ENCODE results near the gene CBR3.

GRCh38 chr21:36165356-36165755 is 30.5 kb downstream of the CBR3 start:
- TF ChIP-seq CTCF (conservative IDR thresholded peaks at IDR 0.05 in 1 of 2, IDR thresholded peaks at IDR 0.05 in 1 of 2; ENCODE audit: extremely low read depth in 1 of 2, insufficient read depth in 1 of 2, low read depth in 1 of 2, low read length in 2 of 2) (no peak), EZH2 (IDR thresholded peaks at IDR 0.05; ENCODE audit: borderline replicate concordance, low read length) (no peak)
